Kidney (tissue), 14 donors: ENCODE measurements around the gene CDH8. TPM values are rescaled to one million over a fixed set of nuclear protein-coding genes. Genes with fewer than 3 reads are reported as not detected.

Experiments
- DNase-seq, 5 donors: peaks; one replicate each; pipeline ENCODE4 v3.0.0-alpha.2; 2013 to 2020
- FAIRE-seq: peaks from 2 replicates; lab custom pipeline; 2012; peaks lifted over from hg19 to GRCh38; lab: Jason Lieb, UNC
- H3K27ac ChIP-seq, 2 donors: one replicate each; pipeline ENCODE4 v1.7.0; 2013; ENCODE audit warnings: low read depth in 2 of 2, low read length in 2 of 2, inconsistent platforms in 1 of 2
- H3K27me3 ChIP-seq: one replicate; pipeline ENCODE4 v1.7.1; 2013; ENCODE audit warnings: low read length, inconsistent platforms; ENCODE audit not compliant: control insufficient read depth, insufficient read depth
- H3K36me3 ChIP-seq, 3 donors: one replicate each; pipeline versions ENCODE4 v1.7.0 to v1.7.1; 2013; ENCODE audit warnings: low read length in 3 of 3, control low read depth in 1 of 3, inconsistent platforms in 1 of 3; ENCODE audit not compliant: insufficient read depth in 3 of 3, control insufficient read depth in 2 of 3
- H3K4me1 ChIP-seq, 3 donors: one replicate each; pipeline versions ENCODE4 v1.7.0 to v1.7.1; 2013; ENCODE audit warnings: low read length in 3 of 3, inconsistent platforms in 1 of 3, low read depth in 1 of 3; ENCODE audit not compliant: control insufficient read depth in 2 of 3, insufficient read depth in 2 of 3
- H3K4me3 ChIP-seq, 3 donors: one replicate each; pipeline versions ENCODE4 v1.7.0 to v1.8.1; 2013; ENCODE audit warnings: low read length in 3 of 3, control low read depth in 1 of 3, inconsistent platforms in 1 of 3
- H3K9ac ChIP-seq, 3 donors: one replicate each; pipeline versions ENCODE4 v1.7.0 to v1.7.1; 2013; ENCODE audit warnings: low read length in 3 of 3, control low read depth in 1 of 3, inconsistent platforms in 1 of 3
- H3K9me3 ChIP-seq, 3 donors: one replicate each; pipeline versions ENCODE4 v1.7.0 to v1.7.1; 2013; ENCODE audit warnings: low read length in 3 of 3, control low read depth in 1 of 3, inconsistent platforms in 1 of 3; ENCODE audit not compliant: control insufficient read depth in 2 of 3, insufficient read depth in 1 of 3
- CTCF ChIP-seq: IDR thresholded peaks from 3 replicates; pipeline ENCODE4 v1.5.1; 2012; ENCODE audit warnings: mild to moderate bottlenecking, moderate library complexity, borderline replicate concordance; ENCODE audit not compliant: insufficient read depth; ENCODE audit errors: extremely low read depth
- intact Hi-C: fragments of 100-400 bp; cut with DNase I; formaldehyde crosslinking; loops from one replicate; pipeline ENCODE4 v1.11.1; 2022
- polyA plus RNA-seq: library from polyadenylated mRNA; stranded (reverse); fragments of 350-450 nt; fragmentation: Illumina TruSeq; extraction: RNeasy Lipid Tissue Mini Kit (QIAGEN cat#74804); gene quantifications from one replicate; pipeline ENCODE4 v1.2.3, GENCODE V29; 2014; ENCODE audit warnings: low read depth, low replicate concordance; ENCODE audit not compliant: insufficient read depth
- total RNA-seq: library from RNA; stranded (reverse); fragmentation: NEBNext Ultra II Directional; extraction: Animal tissue kit (Norgen Biotek cat#: 25700); gene quantifications from one replicate; pipeline ENCODE4 v1.2.1, GENCODE V29; 2021
- donor health status: control.
- donor health status: control.
- donor health status: control.
- donor health status: control.
- donor health status: control.
- donor health status: DM: yes; HTN: yes; CAD: no.
- donor health status: Normal renal cell carcinoma (clear cell type).

CDH8 gene
- total and polyA plus RNA-seq, 2 donors from 2014 or later, result 0.19 TPM; not detected in 1

DNA sequence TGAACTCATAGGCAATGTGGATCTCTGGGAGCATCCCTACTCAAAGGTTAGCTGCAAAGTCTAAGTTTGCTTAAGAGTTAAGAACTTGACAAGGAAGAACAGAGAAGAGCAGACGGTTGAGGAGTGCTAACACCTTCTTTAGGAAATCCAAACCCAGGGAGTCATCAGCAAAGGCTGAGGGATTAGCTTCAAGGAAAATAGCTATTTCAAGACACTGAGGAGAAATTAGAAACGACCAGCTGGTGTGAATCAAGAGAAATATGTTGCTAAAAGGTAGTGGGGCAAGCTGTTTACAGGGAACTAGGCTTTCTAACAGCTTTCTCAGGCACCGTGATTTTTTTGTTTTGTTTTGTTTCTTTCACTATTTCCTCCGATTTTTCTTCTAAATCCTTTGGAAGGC lies 90.7 kb downstream of the CDH8 start:
- DNase-seq (peak in 1 of 5 donors; percentile 7), FAIRE-seq (no peak)
- intact Hi-C loops, result no loop called here
- H3K9me3 ChIP-seq, result no peaks in the 10 kb centered on the region
- no peaks in the 10 kb centered on the region for H3K4me1 ChIP-seq
- H3K27me3 ChIP-seq, result no peaks in the 10 kb centered on the region
- no peak overlapping the region for H3K27ac ChIP-seq
- H3K9ac ChIP-seq, result no peak overlapping the region
- H3K36me3 ChIP-seq, result no peaks in the 10 kb centered on the region
- TF ChIP-seq CTCF, result no peak
- no peak overlapping the region for H3K4me3 ChIP-seq

- Histone ChIP-seq H3K27me3 (no peaks in the 10 kb centered on the region), H3K9me3 (no peaks in the 10 kb centered on the region), H3K4me3 (no peak overlapping the region), H3K9ac (no peak overlapping the region), H3K27ac (no peak overlapping the region), H3K4me1 (no peaks in the 10 kb centered on the region), H3K36me3 (no peaks in the 10 kb centered on the region)
- no peak for TF ChIP-seq CTCF
- DNase-seq (no peak), FAIRE-seq (no peak)
- intact Hi-C loops, result no loop called here
Observed at GRCh38 chr16:61944004-61944403, 92.2 kb downstream of the CDH8 start.

DNA sequence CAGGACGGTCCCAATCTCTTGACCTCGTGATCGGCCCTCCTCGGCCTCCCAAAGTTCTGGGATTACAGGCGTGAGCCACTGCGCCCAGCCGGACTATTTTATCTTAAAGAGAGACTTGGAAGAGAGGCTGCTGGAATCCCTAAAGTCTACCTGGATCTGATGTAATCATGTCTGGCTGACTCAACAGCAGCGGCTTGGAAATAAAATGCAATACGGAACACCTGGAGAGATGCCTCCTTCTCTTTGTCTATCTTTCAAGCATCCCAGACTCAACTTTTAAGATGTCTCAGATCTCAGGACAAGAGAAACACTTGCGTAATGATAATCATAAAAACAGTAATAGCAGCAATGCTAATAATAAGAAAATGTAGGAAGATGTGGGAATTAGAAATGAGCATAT lies 95.6 kb downstream of the CDH8 start:
- intact Hi-C loops, result no loop called here

More for the DNA sequence above, 95.6 kb downstream of the CDH8 start:
- Histone ChIP-seq H3K4me1 (no peaks in the 10 kb centered on the region), H3K27ac (no peak overlapping the region), H3K27me3 (no peaks in the 10 kb centered on the region), H3K4me3 (no peak overlapping the region), H3K9ac (no peak overlapping the region), H3K36me3 (no peaks in the 10 kb centered on the region), H3K9me3 (no peaks in the 10 kb centered on the region)
- no peak for TF ChIP-seq CTCF
- DNase-seq (no peak), FAIRE-seq (no peak)
